Epithelial cell of esophagus (primary cell): ENCODE results near the gene CDC14B.
"Not testable (repeated sequence)": the region's sequence is repeated elsewhere in the genome, so short reads cannot be mapped to it uniquely, and the experiment has no call there.

Experiments used
- DNase-seq: peaks from one replicate; pipeline ENCODE4 v3.0.0; 2010; ENCODE audit warnings: low read depth
- H3K4me3 ChIP-seq: 2 replicates; pipeline ENCODE4 v1.5.1; 2011; ENCODE audit warnings: mild to moderate bottlenecking, low read length, control low read depth
- TF ChIP-seq, protein P1 (sequence below): IDR thresholded peaks from 2 replicates; pipeline ENCODE4 v1.5.1; 2011; ENCODE audit warnings: low read depth, mild to moderate bottlenecking, low read length, control low read depth, inconsistent platforms; ENCODE audit not compliant: insufficient read depth; ENCODE audit errors: missing control alignments

CDC14B gene

DNA sequence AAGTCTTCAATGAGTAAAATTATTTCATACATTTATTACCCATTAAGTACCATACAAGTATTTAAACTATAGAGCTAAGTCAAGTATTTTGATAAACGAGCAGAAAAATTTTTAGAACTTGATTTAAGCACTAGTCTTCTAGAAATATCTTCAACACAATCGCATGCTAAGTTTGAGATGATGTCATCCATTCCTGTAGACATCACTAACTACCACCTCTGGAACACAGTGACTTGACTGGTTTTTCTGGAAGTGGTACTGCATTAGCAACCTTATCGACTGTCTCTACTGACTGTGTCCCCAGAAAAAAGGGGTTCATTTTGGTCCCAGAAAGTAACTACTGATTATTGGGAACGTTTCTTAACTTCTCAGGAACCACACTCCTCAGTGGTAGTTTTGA is 69.0 kb downstream of the CDC14B start:
- TF ChIP-seq, protein P1, sequence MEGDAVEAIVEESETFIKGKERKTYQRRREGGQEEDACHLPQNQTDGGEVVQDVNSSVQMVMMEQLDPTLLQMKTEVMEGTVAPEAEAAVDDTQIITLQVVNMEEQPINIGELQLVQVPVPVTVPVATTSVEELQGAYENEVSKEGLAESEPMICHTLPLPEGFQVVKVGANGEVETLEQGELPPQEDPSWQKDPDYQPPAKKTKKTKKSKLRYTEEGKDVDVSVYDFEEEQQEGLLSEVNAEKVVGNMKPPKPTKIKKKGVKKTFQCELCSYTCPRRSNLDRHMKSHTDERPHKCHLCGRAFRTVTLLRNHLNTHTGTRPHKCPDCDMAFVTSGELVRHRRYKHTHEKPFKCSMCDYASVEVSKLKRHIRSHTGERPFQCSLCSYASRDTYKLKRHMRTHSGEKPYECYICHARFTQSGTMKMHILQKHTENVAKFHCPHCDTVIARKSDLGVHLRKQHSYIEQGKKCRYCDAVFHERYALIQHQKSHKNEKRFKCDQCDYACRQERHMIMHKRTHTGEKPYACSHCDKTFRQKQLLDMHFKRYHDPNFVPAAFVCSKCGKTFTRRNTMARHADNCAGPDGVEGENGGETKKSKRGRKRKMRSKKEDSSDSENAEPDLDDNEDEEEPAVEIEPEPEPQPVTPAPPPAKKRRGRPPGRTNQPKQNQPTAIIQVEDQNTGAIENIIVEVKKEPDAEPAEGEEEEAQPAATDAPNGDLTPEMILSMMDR = no peak
- peak; percentile 43 for DNase-seq
- no peak overlapping the region for H3K4me3 ChIP-seq

DNA sequence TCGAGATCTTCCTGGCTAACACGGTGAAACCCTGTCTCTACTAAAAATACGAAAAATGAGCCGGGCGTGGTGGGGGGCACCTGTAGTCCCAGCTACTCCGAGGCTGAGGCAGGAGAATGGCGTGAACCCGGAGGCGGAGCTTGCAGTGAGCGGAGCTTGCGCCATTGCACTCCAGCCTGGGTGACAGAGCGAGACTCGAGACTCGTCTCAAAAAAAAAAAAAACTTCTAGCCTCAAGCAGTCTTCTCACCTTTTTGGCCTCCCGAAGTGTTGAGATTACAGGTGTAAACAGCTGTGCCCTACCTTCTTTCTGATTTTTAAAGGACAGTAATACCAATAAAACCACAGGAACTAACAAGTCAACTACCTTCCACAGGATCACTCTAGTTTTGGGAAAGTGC is 76.5 kb downstream of the CDC14B start:
- H3K4me3 ChIP-seq, DNase-seq: not testable (repeated sequence)

DNA sequence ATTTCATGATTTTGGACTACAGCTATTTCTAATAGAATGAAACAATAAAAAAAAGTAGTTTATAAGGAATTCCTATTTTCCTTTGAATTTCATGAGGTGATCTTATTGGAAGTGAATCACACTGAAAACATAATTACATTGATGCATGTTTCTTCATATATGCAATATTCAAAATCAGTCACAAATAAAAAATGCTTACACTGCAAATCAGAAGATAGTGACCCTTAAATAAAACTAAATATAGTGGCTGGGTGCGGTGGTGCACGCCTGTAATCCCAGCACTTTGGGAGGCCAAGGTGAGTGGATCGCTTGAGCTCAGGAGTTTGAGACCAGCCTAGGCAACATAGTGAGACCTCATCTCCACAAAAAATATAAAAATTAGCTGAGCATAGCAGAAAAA is 79.5 kb downstream of the CDC14B start:
- TF ChIP-seq, protein P1 = no peak
- H3K4me3 ChIP-seq = no peak overlapping the region
- no peak for DNase-seq

DNA sequence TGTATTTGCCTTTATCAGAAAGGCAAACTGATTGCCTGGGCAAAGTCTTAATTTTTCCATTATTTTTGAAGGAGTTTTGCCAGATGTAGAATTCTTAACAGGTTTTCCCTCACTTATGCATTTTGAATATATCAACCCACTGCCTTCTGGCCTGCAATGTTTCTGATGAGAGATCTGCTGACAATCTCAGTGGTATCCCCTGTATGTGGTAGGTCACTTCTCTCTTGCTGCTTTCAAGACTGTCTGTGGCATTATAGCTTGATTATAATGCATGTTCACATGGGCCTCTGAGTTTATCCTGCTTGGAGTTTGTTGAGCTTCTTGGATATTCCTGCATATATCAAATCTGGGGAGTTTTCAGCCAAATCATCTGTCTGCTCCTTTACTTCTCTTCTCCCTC is 87.5 kb downstream of the CDC14B start:
- DNase-seq = no peak
- H3K4me3 ChIP-seq = no peak overlapping the region
- TF ChIP-seq, protein P1 = no peak

DNA sequence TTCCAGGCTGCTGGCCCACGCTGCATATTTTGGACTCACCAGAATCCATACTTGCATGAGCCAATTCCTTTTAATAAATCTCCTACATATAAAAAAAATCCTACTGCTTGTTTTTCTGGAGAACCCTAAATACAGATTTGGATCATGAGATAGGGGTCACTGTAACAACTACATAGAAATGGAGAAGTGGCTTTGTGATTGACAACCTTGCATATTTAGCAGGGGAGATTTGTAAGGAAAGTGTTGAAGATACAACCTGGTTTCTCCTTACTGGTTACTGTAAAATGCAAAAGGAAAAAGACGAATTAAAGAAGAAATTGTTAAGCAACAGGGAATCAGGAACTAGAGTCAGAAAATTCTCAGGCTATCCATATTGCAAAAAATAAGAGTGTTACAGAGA is 94.9 kb downstream of the CDC14B start:
- no peak overlapping the region for H3K4me3 ChIP-seq
- no peak for DNase-seq
- TF ChIP-seq, protein P1 = no peak

DNA sequence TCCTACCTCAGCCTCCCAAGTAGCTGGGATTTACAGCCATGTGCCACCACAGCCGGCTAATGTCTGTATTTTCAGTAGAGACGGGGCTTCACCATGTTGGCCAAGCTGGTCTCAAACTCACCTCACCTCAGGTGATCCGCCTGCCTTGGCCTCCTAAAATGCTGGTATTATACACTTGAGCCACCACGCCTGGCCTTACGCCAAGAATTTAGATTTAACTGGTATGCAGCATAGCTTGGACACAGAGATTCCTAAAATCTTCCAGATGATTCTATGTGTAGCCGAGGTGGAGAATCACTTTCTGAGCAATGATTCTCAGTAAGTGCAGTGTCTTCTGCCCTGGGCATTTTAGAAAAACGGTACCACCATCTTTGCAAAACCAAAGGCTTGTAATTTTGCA is 95.6 kb downstream of the CDC14B start:
- TF ChIP-seq, protein P1 = no peak
- no peak overlapping the region for H3K4me3 ChIP-seq
- no peak for DNase-seq

DNA sequence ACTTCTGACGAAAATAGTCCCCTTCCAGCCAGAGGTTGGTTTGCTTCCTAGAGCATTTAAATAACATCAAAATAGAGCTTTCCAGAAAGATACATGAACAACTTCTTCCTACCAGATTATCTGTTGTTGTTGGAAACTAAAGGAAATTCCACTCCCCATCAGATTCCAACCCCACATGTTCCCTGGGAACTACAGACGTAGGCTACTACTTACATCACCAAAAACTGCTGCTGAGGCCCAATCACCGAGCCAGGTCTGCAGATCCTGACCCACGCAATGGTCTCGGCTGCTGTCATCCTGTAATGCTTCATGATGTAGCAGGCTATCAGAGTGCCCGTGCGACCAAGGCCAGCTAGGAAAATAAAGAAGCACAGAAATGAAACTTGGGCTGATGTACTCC is 96.3 kb downstream of the CDC14B start:
- TF ChIP-seq, protein P1 = no peak
- DNase-seq = no peak
- H3K4me3 ChIP-seq = no peak overlapping the region

DNA sequence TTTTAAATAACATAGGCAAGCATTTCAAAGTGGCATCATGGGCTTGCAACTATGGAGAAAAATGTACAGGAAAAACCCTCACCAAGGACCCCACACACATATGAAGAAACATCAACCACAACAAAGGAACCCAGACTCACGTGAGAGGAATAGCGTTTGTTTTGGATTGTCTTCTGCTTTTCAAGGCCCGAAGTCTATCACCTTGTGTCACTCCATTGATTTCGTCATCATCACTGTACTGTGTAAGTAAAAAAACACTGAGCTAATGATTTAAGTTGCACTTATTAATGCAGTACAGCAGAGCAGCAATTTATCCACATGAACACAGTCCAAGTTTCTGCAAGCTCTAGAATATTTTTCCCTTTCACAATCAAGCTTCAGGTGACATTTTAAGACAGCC is 97.3 kb downstream of the CDC14B start:
- H3K4me3 ChIP-seq = no peak overlapping the region
- DNase-seq = no peak
- TF ChIP-seq, protein P1 = no peak
